Urinary bladder (tissue), 4 donors: ENCODE results near the gene GJB5. TPM values are rescaled to one million over a fixed set of nuclear protein-coding genes. Genes with fewer than 3 reads are reported as not detected.
"Not testable (repeated sequence)": the region's sequence is repeated elsewhere in the genome, so short reads cannot be mapped to it uniquely, and the experiment has no call there.

Experiments
- DNase-seq: peaks from one replicate; pipeline ENCODE4 v3.0.0-alpha.2; 2015; ENCODE audit errors: extremely low spot score
- H3K27ac ChIP-seq: one replicate; pipeline ENCODE4 v1.5.1; 2013; ENCODE audit warnings: low read depth, mild to moderate bottlenecking, moderate library complexity
- H3K36me3 ChIP-seq: one replicate; pipeline ENCODE4 v1.6.1; 2013; ENCODE audit warnings: mild to moderate bottlenecking, moderate library complexity; ENCODE audit not compliant: insufficient read depth
- H3K4me1 ChIP-seq: one replicate; pipeline ENCODE4 v1.6.1; 2013; ENCODE audit warnings: mild to moderate bottlenecking, moderate library complexity; ENCODE audit not compliant: insufficient read depth
- H3K4me3 ChIP-seq: one replicate; pipeline ENCODE4 v1.5.1; 2013; ENCODE audit warnings: low read depth, low read length
- WGBS: extraction: QIAGEN DNeasy Blood & Tissue Kit; methylation state at CpG from one replicate; pipeline ENCODE4 v1.1.7; 2013; 5-methylcytosine and 5-hydroxymethylcytosine counted together
- polyA plus RNA-seq: library from polyadenylated mRNA; stranded (reverse); fragments of 200-250 nt; gene quantifications from one replicate; pipeline ENCODE4 v1.2.3, GENCODE V29; 2013
- total RNA-seq: library from RNA; depleted of rRNA; stranded (reverse); fragments of >200 nt; gene quantifications from one replicate; pipeline ENCODE4 v1.2.3, GENCODE V29; 2014
- donor health status: healthy with polysubstance abuse.
- donor health status: healthy.

GJB5 gene
- total and polyA plus RNA-seq, 2 donors = 2.7 to 3.5 TPM

- H3K27ac ChIP-seq, DNase-seq: not testable (repeated sequence)
- WGBS = 83% methylated on average over 4 of the region's 4 CpGs
Observed at GRCh38 chr1:34773114-34773513, 18.3 kb downstream of the GJB5 start.

GRCh38 chr1:34774957-34775356 is 20.1 kb downstream of the GJB5 start:
- WGBS = 53% methylated on average over 8 of the region's 8 CpGs
- H3K4me1 ChIP-seq = no peaks in the 10 kb centered on the region
- H3K36me3 ChIP-seq = no peaks in the 10 kb centered on the region
- no peak overlapping the region for H3K27ac ChIP-seq
- DNase-seq = no peak
- no peak overlapping the region for H3K4me3 ChIP-seq

More at GRCh38 chr1:34773114-34773513, 18.3 kb downstream of the GJB5 start:
- H3K4me1 ChIP-seq, H3K4me3 ChIP-seq, H3K36me3 ChIP-seq: not testable (repeated sequence)

- no peak for DNase-seq
- no peak overlapping the region for H3K27ac ChIP-seq
- H3K36me3 ChIP-seq = no peaks in the 10 kb centered on the region
- H3K4me3 ChIP-seq = no peak overlapping the region
- H3K4me1 ChIP-seq = no peaks in the 10 kb centered on the region
- 60% methylated on average over 3 of the region's 3 CpGs for WGBS
Observed at GRCh38 chr1:34776911-34777310, 22.1 kb downstream of the GJB5 start.

- no peak overlapping the region for H3K4me3 ChIP-seq
- DNase-seq = no peak
- no peak overlapping the region for H3K27ac ChIP-seq
- WGBS = 43% methylated on average over 10 of the region's 10 CpGs
- H3K4me1 ChIP-seq = no peaks in the 10 kb centered on the region
- H3K36me3 ChIP-seq = no peaks in the 10 kb centered on the region
Observed at GRCh38 chr1:34777519-34778321, 22.9 kb downstream of the GJB5 start.

- no peaks in the 10 kb centered on the region for H3K36me3 ChIP-seq
- 69% methylated on average over 6 of the region's 6 CpGs for WGBS
- no peaks in the 10 kb centered on the region for H3K4me1 ChIP-seq
- no peak overlapping the region for H3K27ac ChIP-seq
- no peak for DNase-seq
- H3K4me3 ChIP-seq = no peak overlapping the region
Observed at GRCh38 chr1:34778381-34778780, 23.5 kb downstream of the GJB5 start.

- Histone ChIP-seq H3K4me1 (no peaks in the 10 kb centered on the region), H3K27ac (no peak overlapping the region), H3K36me3 (no peaks in the 10 kb centered on the region), H3K4me3 (no peak overlapping the region)
- DNase-seq = no peak
- WGBS = 83% methylated on average over 5 of the region's 5 CpGs
Observed at GRCh38 chr1:34779005-34779404, 24.2 kb downstream of the GJB5 start.

- no peak overlapping the region for H3K27ac ChIP-seq
- 68% methylated on average over 5 of the region's 5 CpGs for WGBS
- no peaks in the 10 kb centered on the region for H3K4me1 ChIP-seq
- DNase-seq = no peak
- no peaks in the 10 kb centered on the region for H3K36me3 ChIP-seq
- no peak overlapping the region for H3K4me3 ChIP-seq
Observed at GRCh38 chr1:34779526-34779925, 24.7 kb downstream of the GJB5 start.

GRCh38 chr1:34779962-34780361 is 25.1 kb downstream of the GJB5 start:
- Histone ChIP-seq H3K4me3 (no peak overlapping the region), H3K27ac (no peak overlapping the region), H3K36me3 (no peaks in the 10 kb centered on the region), H3K4me1 (no peaks in the 10 kb centered on the region)
- DNase-seq = no peak
- WGBS = 74% methylated on average over 5 of the region's 5 CpGs

- no peak overlapping the region for H3K27ac ChIP-seq
- H3K4me1 ChIP-seq = no peaks in the 10 kb centered on the region
- WGBS = 83% methylated on average over 2 of the region's 2 CpGs
- no peak for DNase-seq
- no peak overlapping the region for H3K4me3 ChIP-seq
- no peaks in the 10 kb centered on the region for H3K36me3 ChIP-seq
Observed at GRCh38 chr1:34780528-34780927, 25.7 kb downstream of the GJB5 start.

- H3K36me3 ChIP-seq = no peaks in the 10 kb centered on the region
- H3K4me1 ChIP-seq = no peaks in the 10 kb centered on the region
- H3K4me3 ChIP-seq = peak within 1 kb of the TSS; percentile 38
- 2% methylated on average over 62 of the region's 62 CpGs for WGBS
- DNase-seq = no peak
- peak within 1 kb of the TSS; percentile 75 for H3K27ac ChIP-seq
Observed at GRCh38 chr1:34781071-34781843, 26.4 kb downstream of the GJB5 start, which contains the start of gene GJB3. GJB3 (plus strand) TSS chr1:34781214; CDS start chr1:34784763, 3,549 bp downstream.

- no peaks in the 10 kb centered on the region for H3K4me1 ChIP-seq
- H3K4me3 ChIP-seq = peak overlapping the region; percentile 38
- H3K36me3 ChIP-seq = no peaks in the 10 kb centered on the region
- H3K27ac ChIP-seq = peak overlapping the region; percentile 44
- 5% methylated on average over 18 of the region's 18 CpGs for WGBS
- peak; percentile 31 for DNase-seq
Observed at GRCh38 chr1:34781844-34782391, 27.1 kb downstream of the GJB5 start.

- DNase-seq = no peak
- H3K4me1 ChIP-seq = no peaks in the 10 kb centered on the region
- H3K36me3 ChIP-seq = no peaks in the 10 kb centered on the region
- no peak overlapping the region for H3K4me3 ChIP-seq
- no peak overlapping the region for H3K27ac ChIP-seq
- WGBS = 90% methylated on average over 28 of the region's 28 CpGs
Observed at GRCh38 chr1:34784751-34785221, 29.9 kb downstream of the GJB5 start.

- H3K36me3 ChIP-seq = no peaks in the 10 kb centered on the region
- no peak overlapping the region for H3K27ac ChIP-seq
- WGBS = 82% methylated on average over 22 of the region's 22 CpGs
- no peak overlapping the region for H3K4me3 ChIP-seq
- no peaks in the 10 kb centered on the region for H3K4me1 ChIP-seq
- no peak for DNase-seq
Observed at GRCh38 chr1:34785231-34785874, 30.5 kb downstream of the GJB5 start.
